Measurements from ENCODE around the gene ZNF215. TPM values are rescaled to one million over a fixed set of nuclear protein-coding genes. Genes with fewer than 3 reads are reported as not detected.
"Not testable (repeated sequence)": the region's sequence is repeated elsewhere in the genome, so short reads cannot be mapped to it uniquely, and the experiment has no call there.

The ZNF215 gene
- total RNA-seq, 1 donor from 2014 or later, result 7.0 TPM

- no peaks in the 10 kb centered on the region for H3K4me1 Mint-ChIP-seq (ENCODE audit: unreplicated experiment)
- no peak overlapping the region for H3K4me3 Mint-ChIP-seq (ENCODE audit: unreplicated experiment)
- H3K27ac Mint-ChIP-seq (ENCODE audit: unreplicated experiment), result no peak overlapping the region
- no peak for DNase-seq (ENCODE audit: low spot score)
- peaks cover 6% of the 10 kb centered on the region for H3K9me3 Mint-ChIP-seq (ENCODE audit: unreplicated experiment)
- H3K36me3 Mint-ChIP-seq (ENCODE audit: low read depth, unreplicated experiment), result peaks cover 4% of the 10 kb centered on the region
- peak; percentile 36 for TF ChIP-seq CTCF (IDR thresholded peaks at IDR 0.05; ENCODE audit: unreplicated experiment)
- H3K27me3 Mint-ChIP-seq (ENCODE audit: unreplicated experiment), result peaks cover 1% of the 10 kb centered on the region
Measured at GRCh38 chr11:6900327-6900999, 25.8 kb upstream of the ZNF215 start.

GRCh38 chr11:6904804-6905203 lies 21.4 kb upstream of the ZNF215 start:
- DNase-seq (ENCODE audit: low spot score); H3K36me3 Mint-ChIP-seq (ENCODE audit: low read depth, unreplicated experiment); H3K27me3 Mint-ChIP-seq (ENCODE audit: unreplicated experiment); H3K4me1 Mint-ChIP-seq (ENCODE audit: unreplicated experiment); H3K27ac Mint-ChIP-seq (ENCODE audit: unreplicated experiment); H3K4me3 Mint-ChIP-seq (ENCODE audit: unreplicated experiment); H3K9me3 Mint-ChIP-seq (ENCODE audit: unreplicated experiment): not testable (repeated sequence)

GRCh38 chr11:6911378-6911777 lies 14.8 kb upstream of the ZNF215 start:
- no peaks in the 10 kb centered on the region for H3K9me3 Mint-ChIP-seq (ENCODE audit: unreplicated experiment)
- H3K4me3 Mint-ChIP-seq (ENCODE audit: unreplicated experiment), result no peak overlapping the region
- H3K27me3 Mint-ChIP-seq (ENCODE audit: unreplicated experiment), result no peaks in the 10 kb centered on the region
- H3K4me1 Mint-ChIP-seq (ENCODE audit: unreplicated experiment), result peaks cover 6% of the 10 kb centered on the region
- no peaks in the 10 kb centered on the region for H3K36me3 Mint-ChIP-seq (ENCODE audit: low read depth, unreplicated experiment)
- DNase-seq (ENCODE audit: low spot score), result no peak
- no peak for TF ChIP-seq CTCF (IDR thresholded peaks at IDR 0.05; ENCODE audit: unreplicated experiment)
- H3K27ac Mint-ChIP-seq (ENCODE audit: unreplicated experiment), result no peak overlapping the region

GRCh38 chr11:6911948-6912347 lies 14.3 kb upstream of the ZNF215 start:
- DNase-seq (ENCODE audit: low spot score), result no peak
- H3K9me3 Mint-ChIP-seq (ENCODE audit: unreplicated experiment), result no peaks in the 10 kb centered on the region
- peaks cover 6% of the 10 kb centered on the region for H3K4me1 Mint-ChIP-seq (ENCODE audit: unreplicated experiment)
- TF ChIP-seq CTCF (IDR thresholded peaks at IDR 0.05; ENCODE audit: unreplicated experiment), result no peak
- H3K4me3 Mint-ChIP-seq (ENCODE audit: unreplicated experiment), result no peak overlapping the region
- no peaks in the 10 kb centered on the region for H3K36me3 Mint-ChIP-seq (ENCODE audit: low read depth, unreplicated experiment)
- H3K27me3 Mint-ChIP-seq (ENCODE audit: unreplicated experiment), result no peaks in the 10 kb centered on the region
- H3K27ac Mint-ChIP-seq (ENCODE audit: unreplicated experiment), result no peak overlapping the region

GRCh38 chr11:6919698-6920097 lies 6.5 kb upstream of the ZNF215 start:
- no peaks in the 10 kb centered on the region for H3K4me1 Mint-ChIP-seq (ENCODE audit: unreplicated experiment)
- no peak overlapping the region for H3K4me3 Mint-ChIP-seq (ENCODE audit: unreplicated experiment)
- no peak overlapping the region for H3K27ac Mint-ChIP-seq (ENCODE audit: unreplicated experiment)
- no peak for TF ChIP-seq CTCF (IDR thresholded peaks at IDR 0.05; ENCODE audit: unreplicated experiment)
- DNase-seq (ENCODE audit: low spot score), result no peak
- H3K36me3 Mint-ChIP-seq (ENCODE audit: low read depth, unreplicated experiment), result no peaks in the 10 kb centered on the region
- no peaks in the 10 kb centered on the region for H3K9me3 Mint-ChIP-seq (ENCODE audit: unreplicated experiment)
- no peaks in the 10 kb centered on the region for H3K27me3 Mint-ChIP-seq (ENCODE audit: unreplicated experiment)
